ENCODE measurements around the gene HRAS. TPM values are rescaled to one million over a fixed set of nuclear protein-coding genes. Genes with fewer than 3 reads are reported as not detected.

The HRAS gene
- total and polyA plus RNA-seq, 2 of the 13 experiments (the other 11 are each of a cell fraction or from before 2014, with no cell fraction given): 32.9 to 50.0 TPM

GRCh38 chr11:559712-560304, 24.4 kb upstream of the HRAS start:
- Histone ChIP-seq H3K27ac (ENCODE audit: extremely low read length, insufficient read depth, low read length) (peak overlapping the region; percentile 93), H2AFZ (ENCODE audit: low read length) (no peak overlapping the region), H3K9me3 (ENCODE audit: low read length) (no peaks in the 10 kb centered on the region), H3K4me1 (ENCODE audit: insufficient read depth, low read length) (peaks cover 68% of the 10 kb centered on the region), H4K20me1 (ENCODE audit: insufficient read depth, low read length) (0 out of 2 replicates have a peak, but pooled peaks cover 3% of the 10 kb centered on the region), H3K36me3 (replicated peaks in 1 of 2; ENCODE audit: control insufficient read depth in 1 of 2, insufficient read depth in 2 of 2, low read length in 2 of 2) (peaks cover 0 to 2% of the 10 kb centered on the region in 2 experiments; a peak in 3 of 5 replicates), H3K27me3 (ENCODE audit: control insufficient read depth in 1 of 2, insufficient read depth in 2 of 2, low read length in 2 of 2) (no peaks in the 10 kb centered on the region), H3K9ac (ENCODE audit: insufficient read depth, low read depth, low read length) (peak overlapping the region; percentile 77), H3K4me3 (replicated peaks in 1 of 3; ENCODE audit: insufficient read depth in 1 of 3, low read depth in 2 of 3, low read length in 3 of 3) (peak overlapping the region; percentile 75 to 92 (median 85)), H3K4me2 (ENCODE audit: low read depth, low read length) (peak overlapping the region; percentile 95), H3K79me2 (ENCODE audit: insufficient read depth, low read length) (peaks cover 8% of the 10 kb centered on the region)
- DNase-seq (ENCODE audit: low spot score) (peak; percentile 81), FAIRE-seq (peak; percentile 62), ATAC-seq (peak; percentile 37)
- intact Hi-C loops (cut with micrococcal nuclease; ENCODE audit: unreplicated experiment) (loop anchor here (10.0 kb wide), 1 partner anchor 55 kb away; the partner anchor contains the start of gene IRF7), in situ Hi-C loops (cut with HindIII; ENCODE audit: extremely low pct_ligation_motif_present, low pct_unique_long_range_greater_than_20kb) (loop anchor here (5.0 to 10.0 kb wide), 2 partner anchors 37 to 65 kb away; partner anchors contain the start of genes CDHR5 and SCT)
- 0% methylated on average over 6 of the region's 18 CpGs for WGBS (ENCODE audit: low lambda C conversion rate)
- CTCF ChIA-PET (ENCODE audit: low intra/inter-chr PET ratio, low total read pairs): no interaction called here
- BruUV-seq (replicated peaks): no TSS peak
- POLR2A ChIA-PET: interaction anchor here (0.8 to 2.1 kb wide), 17 partner anchors 9 to 353 kb away, joined by 3 to 27 read pairs (median 5); partner anchors contain the start of genes BET1L, DEAF1, HRAS and PHRF1
- TF ChIP-seq POLR2G (IDR thresholded peaks at IDR 0.05; ENCODE audit: low read depth, low read length): peak; percentile 27
- no peak for TF ChIP-seq U2AF1 (optimal IDR thresholded peaks at IDR 0.05; ENCODE audit: low read depth, low read length)
- TF ChIP-seq HBP1 (CRISPR knock-in tag; IDR thresholded peaks at IDR 0.05; ENCODE audit: low read depth): 0 out of 2 replicates have a peak, but pooled peaks have one; percentile 41
- peak; percentile 21; the same call in 1 of the 2 replicates for TF ChIP-seq CEBPG (CRISPR knock-in tag; IDR thresholded peaks at IDR 0.05)
- no peak for TF ChIP-seq SETDB1 (CRISPR knock-in tag; IDR thresholded peaks at IDR 0.05; ENCODE audit: borderline replicate concordance)
- peak; percentile 42; the same call in 1 of the 2 replicates for TF ChIP-seq ISL2 (CRISPR knock-in tag; IDR thresholded peaks at IDR 0.05)
- TF ChIP-seq ZNF383 (CRISPR knock-in tag; IDR thresholded peaks at IDR 0.05; ENCODE audit: borderline replicate concordance): no peak
- 0 out of 2 replicates have a peak, but pooled peaks have one; percentile 16 for TF ChIP-seq ZNF792 (CRISPR knock-in tag; IDR thresholded peaks at IDR 0.05)
- TF ChIP-seq GFI1 (CRISPR knock-in tag; IDR thresholded peaks at IDR 0.05; ENCODE audit: borderline replicate concordance): no peak
- peak; percentile 30; the same call in 1 of the 2 replicates for TF ChIP-seq ZNF460 (CRISPR knock-in tag; IDR thresholded peaks at IDR 0.05; ENCODE audit: borderline replicate concordance)
- TF ChIP-seq ZNF510 (CRISPR knock-in tag; IDR thresholded peaks at IDR 0.05; ENCODE audit: low read depth): 0 out of 2 replicates have a peak, but pooled peaks have one; percentile 25
- TF ChIP-seq PITX1 (CRISPR knock-in tag; IDR thresholded peaks at IDR 0.05): peak; percentile 44; the same call in 1 of the 2 replicates
- no peak for TF ChIP-seq LCORL (IDR thresholded peaks at IDR 0.05)
- TF ChIP-seq LCORL (CRISPR knock-in tag; IDR thresholded peaks at IDR 0.05): peak; percentile 45
- TF ChIP-seq, protein P1, sequence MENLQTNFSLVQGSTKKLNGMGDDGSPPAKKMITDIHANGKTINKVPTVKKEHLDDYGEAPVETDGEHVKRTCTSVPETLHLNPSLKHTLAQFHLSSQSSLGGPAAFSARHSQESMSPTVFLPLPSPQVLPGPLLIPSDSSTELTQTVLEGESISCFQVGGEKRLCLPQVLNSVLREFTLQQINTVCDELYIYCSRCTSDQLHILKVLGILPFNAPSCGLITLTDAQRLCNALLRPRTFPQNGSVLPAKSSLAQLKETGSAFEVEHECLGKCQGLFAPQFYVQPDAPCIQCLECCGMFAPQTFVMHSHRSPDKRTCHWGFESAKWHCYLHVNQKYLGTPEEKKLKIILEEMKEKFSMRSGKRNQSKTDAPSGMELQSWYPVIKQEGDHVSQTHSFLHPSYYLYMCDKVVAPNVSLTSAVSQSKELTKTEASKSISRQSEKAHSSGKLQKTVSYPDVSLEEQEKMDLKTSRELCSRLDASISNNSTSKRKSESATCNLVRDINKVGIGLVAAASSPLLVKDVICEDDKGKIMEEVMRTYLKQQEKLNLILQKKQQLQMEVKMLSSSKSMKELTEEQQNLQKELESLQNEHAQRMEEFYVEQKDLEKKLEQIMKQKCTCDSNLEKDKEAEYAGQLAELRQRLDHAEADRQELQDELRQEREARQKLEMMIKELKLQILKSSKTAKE (CRISPR knock-in tag; IDR thresholded peaks at IDR 0.05; ENCODE audit: borderline replicate concordance): no peak
- TF ChIP-seq TAF15 (IDR thresholded peaks at IDR 0.05; ENCODE audit: low read depth, low read length, poor library complexity, severe bottlenecking): no peak
- TF ChIP-seq, protein P2, sequence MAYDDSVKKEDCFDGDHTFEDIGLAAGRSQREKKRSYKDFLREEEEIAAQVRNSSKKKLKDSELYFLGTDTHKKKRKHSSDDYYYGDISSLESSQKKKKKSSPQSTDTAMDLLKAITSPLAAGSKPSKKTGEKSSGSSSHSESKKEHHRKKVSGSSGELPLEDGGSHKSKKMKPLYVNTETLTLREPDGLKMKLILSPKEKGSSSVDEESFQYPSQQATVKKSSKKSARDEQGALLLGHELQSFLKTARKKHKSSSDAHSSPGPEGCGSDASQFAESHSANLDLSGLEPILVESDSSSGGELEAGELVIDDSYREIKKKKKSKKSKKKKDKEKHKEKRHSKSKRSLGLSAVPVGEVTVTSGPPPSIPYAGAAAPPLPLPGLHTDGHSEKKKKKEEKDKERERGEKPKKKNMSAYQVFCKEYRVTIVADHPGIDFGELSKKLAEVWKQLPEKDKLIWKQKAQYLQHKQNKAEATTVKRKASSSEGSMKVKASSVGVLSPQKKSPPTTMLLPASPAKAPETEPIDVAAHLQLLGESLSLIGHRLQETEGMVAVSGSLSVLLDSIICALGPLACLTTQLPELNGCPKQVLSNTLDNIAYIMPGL (CRISPR knock-in tag; IDR thresholded peaks at IDR 0.05; ENCODE audit: borderline replicate concordance in 1 of 2, low read depth in 1 of 2): peak in 1 of 2 experiments; percentile 35; a peak in 3 of 4 replicates
- no peak for TF ChIP-seq SOX5 (CRISPR knock-in tag; IDR thresholded peaks at IDR 0.05; ENCODE audit: borderline replicate concordance)
- TF ChIP-seq ZNF124 (CRISPR knock-in tag; IDR thresholded peaks at IDR 0.05): no peak
- no peak for TF ChIP-seq ATAD3A (CRISPR knock-in tag; IDR thresholded peaks at IDR 0.05)
